Panc1 (cell line): ENCODE measurements around the gene NEO1. TPM values are rescaled to one million over a fixed set of nuclear protein-coding genes. Genes with fewer than 3 reads are reported as not detected.

ENCODE experiments used
- ATAC-seq: fragments of 200-7000 bp; cut with Tn5 transposase; 2 replicates; pipeline ENCODE4 v1.9.1; 2020; ENCODE audit warnings: mild to moderate bottlenecking, moderate library complexity
- BruUV-seq: library from RNA; stranded (reverse); fragments of 400-500 nt; replicated peaks from 2 replicates; lab custom pipeline; 2021; lab: Mats Ljungman, UMichigan
- CTCF ChIA-PET: fragments of 300-600 bp; sonication (Branson Sonifier 250); formaldehyde crosslinking; loops from one replicate; lab custom pipeline; 2022; ENCODE audit warnings: antibody characterized with exemption; lab: Charles Lee
- POLR2A ChIA-PET: fragments of 300-600 bp; sonication (Branson Sonifier 250); formaldehyde crosslinking; loops from one replicate; lab custom pipeline; 2022; ENCODE audit warnings: antibody characterized with exemption; lab: Charles Lee
- DNase-seq: peaks from one replicate; pipeline ENCODE4 v3.0.0-alpha.2; 2010; ENCODE audit warnings: low read depth, low spot score
- H3K27ac ChIP-seq: 2 replicates; pipeline ENCODE4 v1.5.1; 2011; ENCODE audit warnings: mild to moderate bottlenecking, low read length, inconsistent platforms
- H3K27me3 ChIP-seq: fragments of 200-500 bp; sonication (Bioruptor generic); 2 replicates; pipeline ENCODE4 v1.6.0; 2014; ENCODE audit warnings: low read length, inconsistent platforms; ENCODE audit not compliant: control insufficient read depth, insufficient read depth
- H3K36me3 ChIP-seq: fragments of 200-500 bp; sonication (Bioruptor generic); 2 replicates; pipeline ENCODE4 v1.5.1; 2014; ENCODE audit warnings: inconsistent platforms, mild to moderate bottlenecking, low read length, moderate library complexity; ENCODE audit not compliant: control insufficient read depth, insufficient read depth
- H3K4me1 ChIP-seq: 2 replicates; pipeline ENCODE4 v1.5.1; 2011; ENCODE audit warnings: inconsistent platforms, mild to moderate bottlenecking, low read length, moderate library complexity; ENCODE audit not compliant: control insufficient read depth, insufficient read depth
- H3K4me3 ChIP-seq, 2 experiments: 2 replicates each; pipeline ENCODE4 v1.5.1; 2011 to 2012; ENCODE audit warnings: low read depth in 2 of 2, low read length in 2 of 2, mild to moderate bottlenecking in 2 of 2, inconsistent platforms in 1 of 2, moderate library complexity in 1 of 2
- H3K9me3 ChIP-seq: fragments of 200-500 bp; sonication (Bioruptor generic); 2 replicates; pipeline ENCODE4 v1.5.1; 2014; ENCODE audit warnings: low read depth, mild to moderate bottlenecking, inconsistent platforms, low read length, moderate library complexity; ENCODE audit not compliant: control insufficient read depth, insufficient read depth
- POLR2AphosphoS5 ChIP-seq: IDR thresholded peaks from 2 replicates; pipeline ENCODE4 v1.6.1; 2012; ENCODE audit warnings: mild to moderate bottlenecking, low read depth, low read length, moderate library complexity
- SIN3A ChIP-seq: IDR thresholded peaks from 2 replicates; pipeline ENCODE4 v1.6.1; 2012; ENCODE audit warnings: low read depth, mild to moderate bottlenecking, low read length, moderate library complexity, borderline replicate concordance; ENCODE audit not compliant: insufficient read depth
- TCF7L2 ChIP-seq: IDR thresholded peaks from 2 replicates; pipeline ENCODE4 v1.6.1; 2011; ENCODE audit warnings: mild to moderate bottlenecking, low read depth, low read length, inconsistent platforms
- in situ Hi-C: cut with HindIII; loops from 2 replicates; pipeline ENCODE4 v1.10.0; 2016; ENCODE audit warnings: low sequenced_read_pairs, low pct_unique_long_range_greater_than_20kb
- intact Hi-C: fragments of 100-400 bp; cut with micrococcal nuclease; formaldehyde crosslinking; loops from one replicate; pipeline ENCODE4 v1.10.0; 2022; ENCODE audit not compliant: unreplicated experiment
- total RNA-seq: library from RNA; stranded (reverse); gene quantifications from one replicate; pipeline ENCODE4 v1.2.1, GENCODE V29; 2021; ENCODE audit not compliant: unreplicated experiment
- TF ChIP-seq, protein P1 (sequence below), 2 experiments: IDR thresholded peaks; 2 replicates each; pipeline ENCODE4 v1.6.1; 2011 to 2012; ENCODE audit warnings: low read depth in 2 of 2, control low read depth in 1 of 2, low read length in 1 of 2, mild to moderate bottlenecking in 1 of 2, moderate library complexity in 1 of 2; ENCODE audit not compliant: insufficient read depth in 1 of 2
- TF ChIP-seq, protein P2 (sequence below): fragments of 450-650 bp; IDR thresholded peaks from 2 replicates; pipeline ENCODE4 v1.5.1; 2017; ENCODE audit warnings: mild to moderate bottlenecking

Gene NEO1
- total RNA-seq, 1 experiment from 2014 or later: 7.5 TPM

DNA sequence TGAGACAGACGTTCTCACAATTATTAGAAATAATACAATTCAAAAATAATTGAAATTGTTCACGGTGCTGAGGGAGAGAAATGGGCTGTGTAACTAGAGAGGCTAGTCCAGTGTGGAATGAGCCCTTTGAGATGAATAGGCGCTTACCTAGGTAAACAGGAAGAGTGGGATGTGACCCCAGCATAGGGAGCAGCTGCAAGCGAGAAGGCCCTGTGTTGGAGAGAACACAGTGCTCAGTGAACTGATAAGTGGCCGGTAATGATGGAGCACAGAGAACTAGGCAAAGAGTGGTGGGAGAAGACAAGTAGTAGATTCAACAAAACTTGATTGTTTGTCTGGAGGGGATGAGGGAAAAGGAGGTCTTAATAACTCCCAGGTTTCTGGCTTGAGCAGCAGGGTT is 212.6 kb downstream of the NEO1 start:
- ChIA-PET POLR2A (no interaction called here), CTCF (interaction anchor here (1.0 kb wide), 2 partner anchors 15 to 24 kb away, joined by 4 to 6 read pairs; no protein-coding TSS in a partner anchor)
- intact Hi-C loops: no loop called here
- in situ Hi-C loops: no loop called here
- Histone ChIP-seq H3K36me3 (no peaks in the 10 kb centered on the region), H3K9me3 (no peaks in the 10 kb centered on the region), H3K4me1 (no peaks in the 10 kb centered on the region), H3K27ac (no peak overlapping the region), H3K27me3 (no peaks in the 10 kb centered on the region), H3K4me3 (no peak overlapping the region)
- DNase-seq: no peak
- TF ChIP-seq SIN3A: no peak
- no peak for TF ChIP-seq POLR2AphosphoS5
- TF ChIP-seq, protein P1, sequence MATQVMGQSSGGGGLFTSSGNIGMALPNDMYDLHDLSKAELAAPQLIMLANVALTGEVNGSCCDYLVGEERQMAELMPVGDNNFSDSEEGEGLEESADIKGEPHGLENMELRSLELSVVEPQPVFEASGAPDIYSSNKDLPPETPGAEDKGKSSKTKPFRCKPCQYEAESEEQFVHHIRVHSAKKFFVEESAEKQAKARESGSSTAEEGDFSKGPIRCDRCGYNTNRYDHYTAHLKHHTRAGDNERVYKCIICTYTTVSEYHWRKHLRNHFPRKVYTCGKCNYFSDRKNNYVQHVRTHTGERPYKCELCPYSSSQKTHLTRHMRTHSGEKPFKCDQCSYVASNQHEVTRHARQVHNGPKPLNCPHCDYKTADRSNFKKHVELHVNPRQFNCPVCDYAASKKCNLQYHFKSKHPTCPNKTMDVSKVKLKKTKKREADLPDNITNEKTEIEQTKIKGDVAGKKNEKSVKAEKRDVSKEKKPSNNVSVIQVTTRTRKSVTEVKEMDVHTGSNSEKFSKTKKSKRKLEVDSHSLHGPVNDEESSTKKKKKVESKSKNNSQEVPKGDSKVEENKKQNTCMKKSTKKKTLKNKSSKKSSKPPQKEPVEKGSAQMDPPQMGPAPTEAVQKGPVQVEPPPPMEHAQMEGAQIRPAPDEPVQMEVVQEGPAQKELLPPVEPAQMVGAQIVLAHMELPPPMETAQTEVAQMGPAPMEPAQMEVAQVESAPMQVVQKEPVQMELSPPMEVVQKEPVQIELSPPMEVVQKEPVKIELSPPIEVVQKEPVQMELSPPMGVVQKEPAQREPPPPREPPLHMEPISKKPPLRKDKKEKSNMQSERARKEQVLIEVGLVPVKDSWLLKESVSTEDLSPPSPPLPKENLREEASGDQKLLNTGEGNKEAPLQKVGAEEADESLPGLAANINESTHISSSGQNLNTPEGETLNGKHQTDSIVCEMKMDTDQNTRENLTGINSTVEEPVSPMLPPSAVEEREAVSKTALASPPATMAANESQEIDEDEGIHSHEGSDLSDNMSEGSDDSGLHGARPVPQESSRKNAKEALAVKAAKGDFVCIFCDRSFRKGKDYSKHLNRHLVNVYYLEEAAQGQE (IDR thresholded peaks at IDR 0.05; ENCODE audit: insufficient read depth in 1 of 2, low read depth in 2 of 2, low read length in 1 of 2): no peak
- TF ChIP-seq, protein P2, sequence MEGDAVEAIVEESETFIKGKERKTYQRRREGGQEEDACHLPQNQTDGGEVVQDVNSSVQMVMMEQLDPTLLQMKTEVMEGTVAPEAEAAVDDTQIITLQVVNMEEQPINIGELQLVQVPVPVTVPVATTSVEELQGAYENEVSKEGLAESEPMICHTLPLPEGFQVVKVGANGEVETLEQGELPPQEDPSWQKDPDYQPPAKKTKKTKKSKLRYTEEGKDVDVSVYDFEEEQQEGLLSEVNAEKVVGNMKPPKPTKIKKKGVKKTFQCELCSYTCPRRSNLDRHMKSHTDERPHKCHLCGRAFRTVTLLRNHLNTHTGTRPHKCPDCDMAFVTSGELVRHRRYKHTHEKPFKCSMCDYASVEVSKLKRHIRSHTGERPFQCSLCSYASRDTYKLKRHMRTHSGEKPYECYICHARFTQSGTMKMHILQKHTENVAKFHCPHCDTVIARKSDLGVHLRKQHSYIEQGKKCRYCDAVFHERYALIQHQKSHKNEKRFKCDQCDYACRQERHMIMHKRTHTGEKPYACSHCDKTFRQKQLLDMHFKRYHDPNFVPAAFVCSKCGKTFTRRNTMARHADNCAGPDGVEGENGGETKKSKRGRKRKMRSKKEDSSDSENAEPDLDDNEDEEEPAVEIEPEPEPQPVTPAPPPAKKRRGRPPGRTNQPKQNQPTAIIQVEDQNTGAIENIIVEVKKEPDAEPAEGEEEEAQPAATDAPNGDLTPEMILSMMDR: no peak
- no peak for TF ChIP-seq TCF7L2
- no peak for ATAC-seq
- BruUV-seq: no TSS peak

DNA sequence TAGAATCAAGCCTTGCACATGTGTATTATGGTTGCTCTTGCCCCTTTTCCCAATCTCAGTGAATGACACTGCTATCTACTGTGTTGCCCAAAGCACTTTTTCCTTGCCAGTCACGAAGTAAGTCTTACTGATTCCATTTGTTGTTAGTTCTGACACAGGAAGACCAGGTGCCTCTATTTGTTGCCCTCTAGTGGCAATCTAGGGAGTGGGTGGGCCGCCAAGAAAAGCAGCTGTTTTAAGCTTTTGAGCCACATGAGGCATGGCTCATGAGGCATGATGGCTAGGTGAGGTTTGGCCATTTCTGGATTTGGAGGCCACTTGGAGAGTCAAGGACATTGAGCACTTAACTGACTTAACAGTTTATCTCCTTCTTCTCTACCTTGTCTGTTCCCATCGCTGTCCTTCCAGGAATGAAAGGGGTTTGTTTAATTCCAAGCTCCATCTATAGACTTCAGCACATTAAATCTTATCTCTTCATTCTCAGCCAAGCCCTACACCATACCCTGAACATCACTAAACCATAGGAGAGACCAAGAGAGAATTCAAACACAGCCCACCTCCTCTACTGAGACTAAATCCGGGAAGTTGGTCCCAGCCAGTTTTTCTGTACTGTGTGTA is 213.4 kb downstream of the NEO1 start:
- CTCF ChIA-PET: interaction anchor here (0.8 to 1.0 kb wide), 3 partner anchors 16 to 280 kb away, joined by 3 to 6 read pairs (median 4); no protein-coding TSS in a partner anchor
- in situ Hi-C loops: no loop called here
- no peaks in the 10 kb centered on the region for H3K27me3 ChIP-seq
- H3K9me3 ChIP-seq: no peaks in the 10 kb centered on the region
- no peak overlapping the region for H3K27ac ChIP-seq
- ATAC-seq (peak; percentile 84; the same call in 1 of the 2 replicates), DNase-seq (no peak)
- intact Hi-C loops: no loop called here
- no peaks in the 10 kb centered on the region for H3K36me3 ChIP-seq
- POLR2A ChIA-PET: no interaction called here
- no peak overlapping the region for H3K4me3 ChIP-seq
- no peak for TF ChIP-seq POLR2AphosphoS5
- TF ChIP-seq, protein P2: peak; percentile 85
- TF ChIP-seq SIN3A: no peak
- TF ChIP-seq, protein P1 (IDR thresholded peaks at IDR 0.05; ENCODE audit: insufficient read depth in 1 of 2, low read depth in 2 of 2, low read length in 1 of 2): no peak
- BruUV-seq: no TSS peak
- no peaks in the 10 kb centered on the region for H3K4me1 ChIP-seq
